CD8-positive, alpha-beta memory T cell (primary cell): ENCODE results near the gene PHACTR3. TPM values are rescaled to one million over a fixed set of nuclear protein-coding genes. Genes with fewer than 3 reads are reported as not detected.

Experiments used
- CTCF ChIA-PET: fragments of 350-600 bp; sonication (Branson Sonifier 250); formaldehyde crosslinking; loops from one replicate; lab custom pipeline; 2021; ENCODE audit warnings: antibody characterized with exemption; lab: Charles Lee
- POLR2A ChIA-PET: fragments of 350-600 bp; sonication (Branson Sonifier 250); formaldehyde crosslinking; loops from one replicate; lab custom pipeline; 2021; ENCODE audit warnings: antibody characterized with exemption; lab: Charles Lee
- DNase-seq, 5 donors: peaks; one replicate each; pipeline versions ENCODE4 v3.0.0 to v3.0.0-alpha.2; 2020 to 2022; ENCODE audit warnings: mixed read lengths in 1 of 5
- H3K27ac ChIP-seq: one replicate; pipeline ENCODE4 v1.7.0; 2013; ENCODE audit warnings: low read depth, mild to moderate bottlenecking, low read length, moderate library complexity
- H3K27me3 ChIP-seq: 2 replicates; pipeline ENCODE4 v1.7.0; 2013; ENCODE audit warnings: low read length, mild to moderate bottlenecking; ENCODE audit not compliant: insufficient read depth, poor library complexity, severe bottlenecking
- H3K36me3 ChIP-seq: 2 replicates; pipeline ENCODE4 v1.7.0; 2013; ENCODE audit warnings: mild to moderate bottlenecking, low read length, moderate library complexity; ENCODE audit not compliant: insufficient read depth
- H3K4me1 ChIP-seq: 2 replicates; pipeline ENCODE4 v1.7.0; 2013; ENCODE audit warnings: mild to moderate bottlenecking, low read length, moderate library complexity; ENCODE audit not compliant: insufficient read depth
- H3K4me3 ChIP-seq: 2 replicates; pipeline ENCODE4 v1.7.0; 2013; ENCODE audit warnings: mild to moderate bottlenecking, low read length
- H3K9me3 ChIP-seq: 2 replicates; pipeline ENCODE4 v1.7.0; 2013; ENCODE audit warnings: mild to moderate bottlenecking, low read length
- H3K27ac Mint-ChIP-seq, 8 donors: one replicate each; pipeline ENCODE4 v1.8.0; 2020 to 2021; ENCODE audit warnings: mixed read lengths in 8 of 8, mild to moderate bottlenecking in 6 of 8, inconsistent platforms in 3 of 8, moderate library complexity in 3 of 8
- H3K27me3 Mint-ChIP-seq, 2 donors: one replicate each; pipeline ENCODE4 v1.8.0; 2020 to 2021; ENCODE audit warnings: mixed read lengths in 2 of 2, mild to moderate bottlenecking in 1 of 2, moderate library complexity in 1 of 2
- H3K36me3 Mint-ChIP-seq, 3 donors: one replicate each; pipeline ENCODE4 v1.8.0; 2020 to 2021; ENCODE audit warnings: mixed read lengths in 3 of 3, inconsistent platforms in 1 of 3, mild to moderate bottlenecking in 1 of 3
- H3K4me1 Mint-ChIP-seq, 3 donors: one replicate each; pipeline ENCODE4 v1.8.0; 2020 to 2021; ENCODE audit warnings: mixed read lengths in 3 of 3, inconsistent platforms in 1 of 3, mild to moderate bottlenecking in 1 of 3
- H3K4me3 Mint-ChIP-seq, 7 donors: one replicate each; pipeline ENCODE4 v1.8.0; 2020 to 2021; ENCODE audit warnings: mixed read lengths in 7 of 7, mild to moderate bottlenecking in 6 of 7, moderate library complexity in 4 of 7, inconsistent platforms in 2 of 7
- H3K9me3 Mint-ChIP-seq, 5 donors: one replicate each; pipeline ENCODE4 v1.8.0; 2020 to 2022; ENCODE audit warnings: mixed read lengths in 5 of 5, mild to moderate bottlenecking in 3 of 5, moderate library complexity in 2 of 5, inconsistent platforms in 1 of 5
- polyA plus RNA-seq: library from polyadenylated mRNA; unstranded; fragments of 300-500 nt; fragmentation: Illumina TruSeq; gene quantifications from one replicate; pipeline ENCODE4 v1.2.3, GENCODE V29; 2021
- total RNA-seq, 2 experiments: library from RNA; stranded (reverse); gene quantifications; one replicate each; pipeline ENCODE4 v1.2.3, GENCODE V29; 2021

Gene PHACTR3
- total and polyA plus RNA-seq, 3 experiments from 2014 or later, result not detected

GRCh38 chr20:59631751-59632540, 27.6 kb downstream of the PHACTR3 start:
- H3K36me3 Mint-ChIP-seq, result no peaks in the 10 kb centered on the region
- POLR2A ChIA-PET, result no interaction called here

GRCh38 chr20:59632541-59633113, 28.3 kb downstream of the PHACTR3 start:
- H3K36me3 Mint-ChIP-seq, result no peaks in the 10 kb centered on the region
- H3K27ac ChIP-seq, result no peak overlapping the region
- DNase-seq, result no peak
- peaks cover 0 to 1% (median 0%) of the 10 kb centered on the region in 5 donors for H3K9me3 Mint-ChIP-seq
- H3K4me1 Mint-ChIP-seq, result no peaks in the 10 kb centered on the region
- H3K4me3 Mint-ChIP-seq, result no peak overlapping the region
- no peaks in the 10 kb centered on the region for H3K4me1 ChIP-seq
- H3K27me3 Mint-ChIP-seq, result peaks cover 5 to 25% of the 10 kb centered on the region in 2 donors
- no peaks in the 10 kb centered on the region for H3K9me3 ChIP-seq
- no peak overlapping the region for H3K4me3 ChIP-seq
- H3K27ac Mint-ChIP-seq, result no peak overlapping the region
- CTCF ChIA-PET, result no interaction called here
- no peaks in the 10 kb centered on the region for H3K36me3 ChIP-seq
- no peaks in the 10 kb centered on the region for H3K27me3 ChIP-seq
- POLR2A ChIA-PET, result no interaction called here

More at GRCh38 chr20:59631751-59632540, 27.6 kb downstream of the PHACTR3 start:
- Histone ChIP-seq H3K4me3 (no peak overlapping the region), H3K36me3 (no peaks in the 10 kb centered on the region), H3K9me3 (no peaks in the 10 kb centered on the region), H3K27me3 (no peaks in the 10 kb centered on the region), H3K27ac (no peak overlapping the region), H3K4me1 (no peaks in the 10 kb centered on the region)
- Mint-ChIP-seq H3K4me1 (no peaks in the 10 kb centered on the region), H3K27ac (no peak overlapping the region), H3K27me3 (peaks cover 5 to 20% of the 10 kb centered on the region in 2 donors), H3K9me3 (peaks cover 0 to 1% (median 0%) of the 10 kb centered on the region in 5 donors), H3K4me3 (no peak overlapping the region)
- CTCF ChIA-PET, result no interaction called here
- no peak for DNase-seq

GRCh38 chr20:59633656-59634251, 29.4 kb downstream of the PHACTR3 start:
- Histone ChIP-seq H3K9me3 (no peaks in the 10 kb centered on the region), H3K27me3 (no peaks in the 10 kb centered on the region), H3K4me1 (no peaks in the 10 kb centered on the region), H3K27ac (no peak overlapping the region), H3K36me3 (no peaks in the 10 kb centered on the region), H3K4me3 (no peak overlapping the region)
- Mint-ChIP-seq H3K4me3 (no peak overlapping the region), H3K27ac (no peak overlapping the region), H3K9me3 (peaks cover 0 to 1% (median 0%) of the 10 kb centered on the region in 5 donors), H3K27me3 (peaks cover 5 to 28% of the 10 kb centered on the region in 2 donors), H3K36me3 (no peaks in the 10 kb centered on the region), H3K4me1 (no peaks in the 10 kb centered on the region)
- no peak for DNase-seq
- CTCF ChIA-PET, result no interaction called here
- POLR2A ChIA-PET, result no interaction called here

DNA sequence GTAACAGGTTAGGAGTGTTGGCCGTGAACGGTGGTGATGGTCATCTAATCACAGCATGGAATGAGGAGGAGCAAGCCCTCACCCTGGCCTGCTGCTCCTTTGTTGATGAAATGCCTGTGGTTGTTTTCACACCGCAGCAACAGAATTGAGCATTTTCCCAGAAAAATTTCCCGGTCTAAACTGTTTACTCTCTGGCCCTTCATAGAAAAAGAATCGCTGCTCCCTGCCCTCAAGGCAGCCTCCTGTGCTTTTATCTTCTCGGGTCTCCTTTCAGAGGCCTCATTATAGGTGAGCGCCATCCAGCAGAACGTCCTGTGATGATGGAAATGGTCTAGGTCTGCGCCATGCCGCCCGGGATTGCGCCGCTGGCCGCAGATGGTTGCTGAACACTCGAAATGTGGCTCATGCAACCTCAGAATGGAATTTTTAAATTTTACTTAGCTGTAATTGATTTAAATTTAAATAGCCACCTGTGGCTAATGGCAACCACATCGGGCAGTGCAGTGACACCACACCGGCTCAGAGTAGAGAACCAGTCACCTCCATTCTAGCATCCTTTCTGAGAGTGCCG, 30.2 kb downstream of the PHACTR3 start:
- Mint-ChIP-seq H3K4me3 (no peak overlapping the region), H3K36me3 (no peaks in the 10 kb centered on the region), H3K9me3 (peaks cover 0 to 1% (median 0%) of the 10 kb centered on the region in 5 donors), H3K27ac (no peak overlapping the region), H3K27me3 (peaks cover 5 to 28% of the 10 kb centered on the region in 2 donors), H3K4me1 (no peaks in the 10 kb centered on the region)
- no peak for DNase-seq
- H3K36me3 ChIP-seq, result no peaks in the 10 kb centered on the region
- no peaks in the 10 kb centered on the region for H3K4me1 ChIP-seq
- H3K4me3 ChIP-seq, result no peak overlapping the region
- CTCF ChIA-PET, result no interaction called here
- H3K9me3 ChIP-seq, result no peaks in the 10 kb centered on the region
- no peak overlapping the region for H3K27ac ChIP-seq
- POLR2A ChIA-PET, result no interaction called here
- H3K27me3 ChIP-seq, result no peaks in the 10 kb centered on the region

GRCh38 chr20:59636766-59637370, 32.5 kb downstream of the PHACTR3 start:
- H3K36me3 Mint-ChIP-seq, result no peaks in the 10 kb centered on the region
- Histone ChIP-seq H3K27me3 (no peaks in the 10 kb centered on the region), H3K9me3 (no peaks in the 10 kb centered on the region), H3K27ac (no peak overlapping the region), H3K4me1 (no peaks in the 10 kb centered on the region), H3K36me3 (no peaks in the 10 kb centered on the region), H3K4me3 (no peak overlapping the region)
- peaks cover 3 to 21% of the 10 kb centered on the region in 2 donors for H3K27me3 Mint-ChIP-seq
- no peaks in the 10 kb centered on the region for H3K9me3 Mint-ChIP-seq
- H3K4me3 Mint-ChIP-seq, result no peak overlapping the region
- ChIA-PET POLR2A (no interaction called here), CTCF (no interaction called here)
- H3K27ac Mint-ChIP-seq, result no peak overlapping the region
- DNase-seq, result no peak
- H3K4me1 Mint-ChIP-seq, result no peaks in the 10 kb centered on the region

DNA sequence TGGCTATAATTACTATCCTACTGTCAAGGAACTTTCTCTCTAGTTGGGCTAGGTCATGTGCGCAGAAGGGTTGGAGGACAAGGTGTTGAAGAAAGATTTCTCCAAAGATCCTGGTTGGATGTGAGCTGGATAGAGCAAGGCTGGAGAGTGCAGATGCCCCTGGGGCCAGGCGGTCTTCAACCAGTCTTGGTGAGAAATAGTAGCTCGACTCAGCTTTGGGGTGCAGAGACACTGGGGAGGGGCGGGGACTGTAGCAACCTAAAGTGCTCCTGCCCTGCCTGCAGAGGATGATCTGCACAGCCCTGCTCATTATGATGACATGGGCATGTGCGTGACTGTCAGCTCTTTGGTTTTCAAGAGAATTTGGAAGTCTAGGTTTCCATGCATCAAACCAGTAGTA, 35.9 kb downstream of the PHACTR3 start:
- Mint-ChIP-seq H3K27ac (no peak overlapping the region), H3K4me1 (no peaks in the 10 kb centered on the region), H3K36me3 (no peaks in the 10 kb centered on the region), H3K4me3 (no peak overlapping the region), H3K9me3 (no peaks in the 10 kb centered on the region), H3K27me3 (peaks cover 4 to 23% of the 10 kb centered on the region in 2 donors)
- H3K9me3 ChIP-seq, result no peaks in the 10 kb centered on the region
- DNase-seq, result no peak
- no peak overlapping the region for H3K27ac ChIP-seq
- no peaks in the 10 kb centered on the region for H3K27me3 ChIP-seq
- ChIA-PET CTCF (no interaction called here), POLR2A (no interaction called here)
- H3K4me1 ChIP-seq, result no peaks in the 10 kb centered on the region
- H3K4me3 ChIP-seq, result no peak overlapping the region
- H3K36me3 ChIP-seq, result no peaks in the 10 kb centered on the region

GRCh38 chr20:59643615-59644061, 39.3 kb downstream of the PHACTR3 start:
- Mint-ChIP-seq H3K27ac (no peak overlapping the region), H3K4me3 (no peak overlapping the region), H3K27me3 (peaks cover 5 to 12% of the 10 kb centered on the region in 2 donors), H3K4me1 (no peaks in the 10 kb centered on the region), H3K9me3 (peaks cover 0 to 7% (median 0%) of the 10 kb centered on the region in 5 donors), H3K36me3 (peaks cover 0 to 4% (median 0%) of the 10 kb centered on the region in 3 donors)
- DNase-seq, result no peak
- no peak overlapping the region for H3K4me3 ChIP-seq
- POLR2A ChIA-PET, result no interaction called here
- H3K27ac ChIP-seq, result no peak overlapping the region
- no peaks in the 10 kb centered on the region for H3K36me3 ChIP-seq
- CTCF ChIA-PET, result no interaction called here
- no peaks in the 10 kb centered on the region for H3K9me3 ChIP-seq
- H3K4me1 ChIP-seq, result no peaks in the 10 kb centered on the region
- H3K27me3 ChIP-seq, result no peaks in the 10 kb centered on the region
